H1 (cell line): ENCODE data around the gene SLC25A39. TPM values are rescaled to one million over a fixed set of nuclear protein-coding genes. Genes with fewer than 3 reads are reported as not detected.

Experiments
- CTCF ChIA-PET: fragments of 300-600 bp; sonication (Branson Sonifier 250); formaldehyde crosslinking; loops from one replicate; lab custom pipeline; 2021; ENCODE audit not compliant: partially characterized antibody; lab: Charles Lee
- POLR2A ChIA-PET: fragments of 300-600 bp; sonication (Branson Sonifier 250); formaldehyde crosslinking; loops from one replicate; lab custom pipeline; 2021; ENCODE audit warnings: inconsistent platforms; ENCODE audit not compliant: partially characterized antibody; lab: Charles Lee
- DNase-seq, 2 experiments: peaks; one replicate each; pipeline versions ENCODE4 v3.0.0 to v3.0.0-alpha.2; 2010 to 2022; ENCODE audit warnings: low spot score in 2 of 2, low read depth in 1 of 2, mixed read lengths in 1 of 2
- FAIRE-seq: peaks from 2 replicates; lab custom pipeline; 2011; peaks lifted over from hg19 to GRCh38; lab: Jason Lieb, UNC
- H2AFZ ChIP-seq: 2 replicates; pipeline ENCODE4 v1.8.1; 2012; ENCODE audit warnings: low read length, inconsistent platforms
- H2AK5ac ChIP-seq: 2 replicates; pipeline ENCODE4 v1.6.1; 2013; ENCODE audit warnings: low read depth, low read length
- H2BK120ac ChIP-seq: replicated peaks from 2 replicates; pipeline ENCODE3; 2013; ENCODE audit warnings: low read depth, low read length, inconsistent platforms
- H2BK12ac ChIP-seq: 2 replicates; pipeline ENCODE4 v1.6.1; 2013; ENCODE audit warnings: low read depth, low read length
- H2BK15ac ChIP-seq: 2 replicates; pipeline ENCODE4 v1.6.1; 2013; ENCODE audit warnings: low read length
- H2BK20ac ChIP-seq: 2 replicates; pipeline ENCODE4 v1.6.1; 2013; ENCODE audit warnings: low read length
- H2BK5ac ChIP-seq: 2 replicates; pipeline ENCODE4 v1.6.1; 2013; ENCODE audit warnings: low read depth, low read length
- H3K14ac ChIP-seq: 2 replicates; pipeline ENCODE4 v1.6.1; 2013; ENCODE audit warnings: inconsistent platforms; ENCODE audit not compliant: insufficient read length
- H3K18ac ChIP-seq: 2 replicates; pipeline ENCODE4 v1.6.1; 2013; ENCODE audit warnings: low read length; ENCODE audit errors: extremely low read depth
- H3K23ac ChIP-seq: 2 replicates; pipeline ENCODE4 v1.6.1; 2013; ENCODE audit warnings: inconsistent platforms; ENCODE audit not compliant: insufficient read length
- H3K23me2 ChIP-seq: 2 replicates; pipeline ENCODE4 v1.6.1; 2013; ENCODE audit warnings: low read depth, low read length
- H3K27ac ChIP-seq: 2 replicates; pipeline ENCODE4 v1.6.1; 2011; ENCODE audit warnings: low read depth, low read length, inconsistent platforms
- H3K27me3 ChIP-seq, 4 experiments: replicated peaks in 1 of 4; 1 replicate in 1 of 4; 2 replicates in 3 of 4; pipeline versions ENCODE4 v1.6.1 to v1.8.1; 2011 to 2013; ENCODE audit warnings: low read length in 3 of 4, mild to moderate bottlenecking in 3 of 4, inconsistent platforms in 2 of 4, mixed read lengths in 2 of 4, moderate library complexity in 1 of 4; ENCODE audit not compliant: control insufficient read depth in 3 of 4, insufficient read depth in 3 of 4; ENCODE audit errors: extremely low read depth in 1 of 4
- H3K36me3 ChIP-seq, 4 experiments: 2 replicates each; pipeline versions ENCODE4 v1.6.1 to v1.8.1; 2011 to 2013; ENCODE audit warnings: mild to moderate bottlenecking in 4 of 4, low read length in 3 of 4, moderate library complexity in 2 of 4, control low read depth in 1 of 4, inconsistent platforms in 1 of 4; ENCODE audit not compliant: insufficient read depth in 4 of 4, control insufficient read depth in 2 of 4
- H3K4ac ChIP-seq: replicated peaks from 2 replicates; pipeline ENCODE3; 2013; ENCODE audit warnings: low read length, low read depth, mixed read lengths, inconsistent platforms; ENCODE audit not compliant: insufficient read length
- H3K4me1 ChIP-seq, 4 experiments: replicated peaks in 1 of 4; 1 replicate in 1 of 4; 2 replicates in 3 of 4; pipeline versions ENCODE4 v1.6.1 to v1.8.1; 2011 to 2013; ENCODE audit warnings: low read length in 3 of 4, inconsistent platforms in 2 of 4, mixed read lengths in 1 of 4; ENCODE audit not compliant: insufficient read depth in 4 of 4, control insufficient read depth in 3 of 4
- H3K4me2 ChIP-seq, 2 experiments: 2 replicates each; pipeline versions ENCODE4 v1.6.1 to v1.8.1; 2011 to 2013; ENCODE audit warnings: low read depth in 2 of 2, low read length in 2 of 2, control low read depth in 1 of 2, inconsistent platforms in 1 of 2, mild to moderate bottlenecking in 1 of 2; ENCODE audit not compliant: insufficient read depth in 1 of 2
- H3K4me3 ChIP-seq, 4 experiments: fragments of 200-600, 300-600 bp in 1 of 4; sonication (generic), shearing (Covaris generic), sonication (Bioruptor Twin) in 1 of 4; 2 replicates each; pipeline versions ENCODE4 v1.5.1 to v1.8.1; 2011 to 2016; ENCODE audit warnings: low read length in 4 of 4, low read depth in 3 of 4, control low read depth in 2 of 4, inconsistent platforms in 2 of 4, mild to moderate bottlenecking in 2 of 4, mixed read lengths in 1 of 4, moderate library complexity in 1 of 4; ENCODE audit not compliant: insufficient read depth in 2 of 4; ENCODE audit errors: extremely low read depth in 1 of 4
- H3K56ac ChIP-seq: replicated peaks from 2 replicates; pipeline ENCODE3; 2013; ENCODE audit warnings: low read depth, mild to moderate bottlenecking, mixed read lengths, low read length, inconsistent platforms; ENCODE audit not compliant: insufficient read length
- H3K79me1 ChIP-seq: 2 replicates; pipeline ENCODE4 v1.6.1; 2013; ENCODE audit warnings: low read depth, low read length, control low read depth
- H3K79me2 ChIP-seq, 2 experiments: 2 replicates each; pipeline versions ENCODE4 v1.6.1 to v1.8.1; 2012 to 2013; ENCODE audit warnings: low read length in 2 of 2, mild to moderate bottlenecking in 2 of 2, inconsistent platforms in 1 of 2; ENCODE audit not compliant: insufficient read depth in 2 of 2, control insufficient read depth in 1 of 2
- H3K9ac ChIP-seq, 4 experiments: replicated peaks in 1 of 4; 1 replicate in 1 of 4; 2 replicates in 3 of 4; pipeline versions ENCODE4 v1.6.1 to v1.8.1; 2011 to 2013; ENCODE audit warnings: low read depth in 3 of 4, low read length in 3 of 4, control low read depth in 2 of 4, mild to moderate bottlenecking in 2 of 4, moderate library complexity in 2 of 4, inconsistent platforms in 1 of 4; ENCODE audit errors: extremely low read depth in 1 of 4
- H3K9me3 ChIP-seq, 2 experiments: 2 replicates each; pipeline versions ENCODE4 v1.6.1 to v1.8.1; 2012 to 2013; ENCODE audit warnings: mild to moderate bottlenecking in 2 of 2, moderate library complexity in 2 of 2, control low read depth in 1 of 2, inconsistent platforms in 1 of 2, low read depth in 1 of 2, low read length in 1 of 2, mixed read lengths in 1 of 2; ENCODE audit not compliant: insufficient read depth in 2 of 2
- H4K20me1 ChIP-seq, 2 experiments: replicated peaks in 1 of 2; 2 replicates each; pipeline versions ENCODE3 to v1.8.1; 2011 to 2013; ENCODE audit warnings: inconsistent platforms in 2 of 2, low read length in 2 of 2, mild to moderate bottlenecking in 1 of 2; ENCODE audit not compliant: insufficient read depth in 2 of 2, control insufficient read depth in 1 of 2
- H4K5ac ChIP-seq: 2 replicates; pipeline ENCODE4 v1.6.1; 2013; ENCODE audit warnings: low read length, low read depth, mixed read lengths, inconsistent platforms; ENCODE audit not compliant: insufficient read length
- H4K8ac ChIP-seq: 2 replicates; pipeline ENCODE4 v1.8.0; 2013; ENCODE audit warnings: mild to moderate bottlenecking, moderate library complexity, low read length, inconsistent platforms; ENCODE audit not compliant: insufficient read depth; ENCODE audit errors: extremely low read depth
- H4K91ac ChIP-seq: replicated peaks from 2 replicates; pipeline ENCODE3; 2013; ENCODE audit warnings: low read length, mixed read lengths, inconsistent platforms; ENCODE audit not compliant: insufficient read length
- ATF2 ChIP-seq: IDR thresholded peaks from 2 replicates; pipeline ENCODE4 v1.6.1; 2012; ENCODE audit warnings: low read length, inconsistent platforms
- BACH1 ChIP-seq: IDR thresholded peaks from 2 replicates; pipeline ENCODE4 v1.6.1; 2012; ENCODE audit warnings: low read length, improper control_type of control experiment
- CBX8 ChIP-seq: fragments of 300-800, 300-1000 bp; sonication (generic); IDR thresholded peaks from 2 replicates; pipeline ENCODE4 v1.7.1; 2016; ENCODE audit warnings: low read depth, low read length, borderline replicate concordance
- CHD2 ChIP-seq: IDR thresholded peaks from 2 replicates; pipeline ENCODE4 v1.6.1; 2012; ENCODE audit warnings: low read length, improper control_type of control experiment
- EP300 ChIP-seq, 2 experiments: IDR thresholded peaks; 1 replicate in 1 of 2; 2 replicates in 1 of 2; pipeline ENCODE4 v1.6.1; 2011 to 2012; ENCODE audit warnings: low read depth in 2 of 2, low read length in 2 of 2, mild to moderate bottlenecking in 2 of 2, borderline replicate concordance in 1 of 2, inconsistent platforms in 1 of 2, moderate library complexity in 1 of 2
- POU5F1 ChIP-seq: IDR thresholded peaks from 2 replicates; pipeline ENCODE4 v1.6.1; 2011; ENCODE audit warnings: low read depth, mild to moderate bottlenecking, low read length, moderate library complexity
- RBBP5 ChIP-seq: IDR thresholded peaks from 2 replicates; pipeline ENCODE4 v1.7.1; 2012; ENCODE audit warnings: low read depth, mild to moderate bottlenecking, inconsistent platforms, low read length, moderate library complexity, borderline replicate concordance
- SIN3A ChIP-seq, 2 experiments: IDR thresholded peaks in 1 of 2; conservative IDR thresholded peaks in 1 of 2; 2 replicates each; pipeline ENCODE4 v1.6.1; 2011 to 2012; ENCODE audit warnings: low read length in 2 of 2, improper control_type of control experiment in 1 of 2, low read depth in 1 of 2, mild to moderate bottlenecking in 1 of 2
- TAF7 ChIP-seq: optimal IDR thresholded peaks from 2 replicates; pipeline ENCODE3; 2011; ENCODE audit warnings: low read depth, mild to moderate bottlenecking, inconsistent platforms, low read length, moderate library complexity, borderline replicate concordance
- WGBS, 2 experiments: shearing (Covaris generic) in 1 of 2; methylation state at CpG; one replicate each; pipeline versions ENCODE4 v1.1.6 to v1.1.7; 2013 to 2015; ENCODE audit warnings: low lambda C conversion rate in 2 of 2, mixed read lengths in 2 of 2, inconsistent platforms in 1 of 2, low coverage in 1 of 2, missing lambda C conversion rate in 1 of 2; ENCODE audit not compliant: insufficient replicate concordance in 2 of 2, insufficient coverage in 1 of 2, insufficient read length in 1 of 2; ENCODE audit errors: extremely low coverage in 1 of 2, missing lambda C conversion rate in 1 of 2; 5-methylcytosine and 5-hydroxymethylcytosine counted together
- polyA plus RNA-seq, 7 experiments: library from polyadenylated mRNA; depleted of rRNA in 3 of 7; stranded (reverse) in 5 of 7; unstranded in 2 of 7; fragments of >200 nt in 5 of 7; fragments of 200-250 nt in 2 of 7; gene quantifications; 1 replicate in 5 of 7; 2 replicates in 1 of 7; 4 replicates in 1 of 7; pipeline versions ENCODE4 v1.2.1 to v1.2.3, GENCODE V29; 2011 to 2013; ENCODE audit warnings: missing spikeins in 2 of 7, mixed read lengths in 2 of 7
- total RNA-seq: library from RNA; stranded (reverse); fragmentation: NEBNext Ultra II Directional; extraction: Animal tissue kit (Norgen Biotek cat#: 25700); gene quantifications from 2 replicates; pipeline ENCODE4 v1.2.1, GENCODE V29; 2021

SLC25A39 gene
- total and polyA plus RNA-seq, 2 of the 8 experiments (the other 6 are each of a cell fraction or from before 2014, with no cell fraction given), result 200 to 291 TPM

DNA sequence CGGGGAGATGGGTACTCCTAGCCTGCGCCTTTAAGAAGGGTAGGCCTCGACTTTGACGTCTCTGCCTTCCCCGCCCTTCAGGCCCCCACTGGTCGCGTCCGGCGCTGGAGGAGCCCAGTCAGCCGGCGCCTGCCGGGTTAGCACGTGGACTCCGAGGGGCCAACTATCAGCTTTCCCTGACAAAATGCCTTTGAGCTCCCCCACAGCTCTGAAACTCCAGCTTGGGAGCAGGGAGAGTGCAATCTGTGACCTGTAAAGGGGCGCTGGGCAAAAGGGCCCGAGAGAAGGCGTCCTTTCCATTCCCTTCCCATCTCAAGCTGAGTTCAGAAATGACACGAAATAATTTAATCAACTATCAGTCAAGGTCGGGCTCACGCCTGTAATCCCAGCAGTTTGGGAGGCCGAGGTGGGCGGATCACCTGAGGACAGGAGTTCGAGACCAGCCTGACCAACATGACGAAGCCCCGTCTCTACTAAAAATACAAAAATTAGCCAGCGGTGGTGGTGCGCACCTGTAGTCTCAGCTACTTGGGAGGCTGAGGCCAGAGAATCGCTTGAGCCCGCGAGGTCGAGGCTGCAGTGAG is 2.3 kb upstream of the SLC25A39 start:
- Histone ChIP-seq H2BK20ac (no peak overlapping the region), H3K36me3 (peaks cover 2 to 6% (median 5%) of the 10 kb centered on the region in 4 experiments; a peak in 5 of 8 replicates), H2BK12ac (no peak overlapping the region), H4K5ac (no peak overlapping the region), H3K4me2 (peak overlapping the region in 1 of 2 experiments; percentile 36; a peak in 2 of 4 replicates), H3K4me3 (peak overlapping the region in 2 of 4 experiments; percentile 10 to 14; a peak in 1 of 8 replicates), H4K8ac (no peak overlapping the region), H3K79me2 (peaks cover 3 to 13% of the 10 kb centered on the region in 2 experiments; a peak in 3 of 4 replicates), H4K91ac (no peak overlapping the region), H3K14ac (no peak overlapping the region), H3K4me1 (peaks cover 0 to 8% (median 4%) of the 10 kb centered on the region in 4 experiments; a peak in 6 of 7 replicates), H3K27ac (no peak overlapping the region), H2BK15ac (no peak overlapping the region), H3K23me2 (peaks cover 13% of the 10 kb centered on the region; the same call in 1 of the 2 replicates), H4K20me1 (peaks cover 2 to 8% of the 10 kb centered on the region in 2 experiments), H3K27me3 (peaks cover 0 to 6% (median 0%) of the 10 kb centered on the region in 4 experiments; a peak in 5 of 7 replicates), H3K56ac (no peak overlapping the region), H3K79me1 (peaks cover 11% of the 10 kb centered on the region), H2AFZ (no peak overlapping the region), H3K23ac (no peak overlapping the region), H2BK5ac (no peak overlapping the region), H3K9me3 (no peaks in the 10 kb centered on the region), H3K18ac (no peak overlapping the region), H2BK120ac (no peak overlapping the region), H3K4ac (no peak overlapping the region), H3K9ac (no peak overlapping the region), H2AK5ac (no peak overlapping the region)
- POLR2A ChIA-PET, result interaction anchor here (0.6 to 4.7 kb wide), 8 partner anchors 11 to 141 kb away, joined by 3 to 28 read pairs (median 4); partner anchors contain the start of genes TMUB2 and UBTF
- peak; percentile 28 for FAIRE-seq
- DNase-seq, result peak; percentile 86 to 90
- WGBS, 2 experiments, result 59% methylated on average over 21 of the region's 31 CpGs; no CpG with 5 or more reads in 1 of the 2 experiments
- CTCF ChIA-PET, result interaction anchor here (0.7 to 3.9 kb wide), 9 partner anchors 16 to 561 kb away, joined by 3 to 19 read pairs (median 3); partner anchors contain the start of gene GRN
- TF ChIP-seq ATF2, result no peak
- no peak for TF ChIP-seq CBX8
- TF ChIP-seq RBBP5, result no peak
- TF ChIP-seq TAF7, result no peak
- TF ChIP-seq BACH1, result peak; percentile 31; the same call in 1 of the 2 replicates
- TF ChIP-seq CHD2, result peak; percentile 24; the same call in 1 of the 2 replicates
- no peak for TF ChIP-seq POU5F1
- TF ChIP-seq SIN3A (conservative IDR thresholded peaks at IDR 0.05 in 1 of 2, IDR thresholded peaks at IDR 0.05 in 1 of 2; ENCODE audit: low read depth in 1 of 2, low read length in 2 of 2), result peak; percentile 91 to 97
- peak in 1 of 2 experiments; percentile 49; a peak in 1 of 3 replicates for TF ChIP-seq EP300 (IDR thresholded peaks at IDR 0.05; ENCODE audit: borderline replicate concordance in 1 of 2, low read depth in 2 of 2, low read length in 2 of 2)
